HL-60/S4 treated with phorbol 12-myristate 13-acetate at 8.2 ng/mL for 4 days and 3 days (cell line): Measurements from ENCODE around the gene SQSTM1.
"Not testable (repeated sequence)": the region's sequence is repeated elsewhere in the genome, so short reads cannot be mapped to it uniquely, and the experiment has no call there.

Experiments
- in situ Hi-C: fragments of 300-500 bp; cut with MboI; formaldehyde crosslinking; loops from 2 replicates; pipeline ENCODE4 v1.15.0; 2022; ENCODE audit warnings: low sequenced_read_pairs

The SQSTM1 gene

GRCh38 chr5:179823937-179824744, 3.4 kb downstream of the SQSTM1 start:
- in situ Hi-C loops: no loop called here

GRCh38 chr5:179824745-179825112, 4.0 kb downstream of the SQSTM1 start:
- in situ Hi-C loops: no loop called here

GRCh38 chr5:179825655-179826182, 5.0 kb downstream of the SQSTM1 start:
- in situ Hi-C loops: no loop called here

- in situ Hi-C loops: no loop called here
Observed at GRCh38 chr5:179827680-179828079, 7.0 kb downstream of the SQSTM1 start.

GRCh38 chr5:179828756-179829421, 8.2 kb downstream of the SQSTM1 start:
- in situ Hi-C loops: no loop called here

- in situ Hi-C loops: no loop called here
Observed at GRCh38 chr5:179829732-179830435, 9.2 kb downstream of the SQSTM1 start.

GRCh38 chr5:179830818-179831468, 10.2 kb downstream of the SQSTM1 start:
- in situ Hi-C loops: no loop called here

- in situ Hi-C loops: no loop called here
Observed at GRCh38 chr5:179832039-179832745, 11.5 kb downstream of the SQSTM1 start.

- in situ Hi-C loops: no loop called here
Observed at GRCh38 chr5:179833056-179833708, 12.5 kb downstream of the SQSTM1 start.

- in situ Hi-C loops: no loop called here
Observed at GRCh38 chr5:179833709-179834070, 13.0 kb downstream of the SQSTM1 start.

- in situ Hi-C loops: no loop called here
Observed at GRCh38 chr5:179834120-179834519, 13.4 kb downstream of the SQSTM1 start.

GRCh38 chr5:179834871-179835270, 14.2 kb downstream of the SQSTM1 start:
- in situ Hi-C loops: not testable (repeated sequence)

GRCh38 chr5:179836225-179837019, 15.7 kb downstream of the SQSTM1 start:
- in situ Hi-C loops: no loop called here

GRCh38 chr5:179837076-179838011, 16.6 kb downstream of the SQSTM1 start:
- in situ Hi-C loops: no loop called here

GRCh38 chr5:179839328-179840256, 18.9 kb downstream of the SQSTM1 start:
- in situ Hi-C loops: no loop called here

GRCh38 chr5:179840321-179840720, 19.6 kb downstream of the SQSTM1 start:
- in situ Hi-C loops: no loop called here

GRCh38 chr5:179840766-179841165, 20.1 kb downstream of the SQSTM1 start:
- in situ Hi-C loops: no loop called here
